ENCODE data around the gene RPEL1. TPM values are rescaled to one million over a fixed set of nuclear protein-coding genes. Genes with fewer than 3 reads are reported as not detected.
"Not testable (repeated sequence)": the region's sequence is repeated elsewhere in the genome, so short reads cannot be mapped to it uniquely, and the experiment has no call there.

Gene RPEL1
- total and polyA plus RNA-seq, 9 donors = not detected

- Histone ChIP-seq H3K4me3 (no peak overlapping the region), H3K27ac (no peak overlapping the region), H3K9me3 (no peaks in the 10 kb centered on the region), H3K4me1 (ENCODE audit: insufficient read depth) (no peaks in the 10 kb centered on the region), H3K36me3 (no peaks in the 10 kb centered on the region), H3K27me3 (no peaks in the 10 kb centered on the region)
- no peak for DNase-seq
- WGBS, 3 donors = 56 to 67% (median 62%) methylated on average over 2 of the region's 2 CpGs
- TF ChIP-seq POLR2A (IDR thresholded peaks at IDR 0.05) (no peak), EP300 (IDR thresholded peaks at IDR 0.05) (no peak)
- TF ChIP-seq, protein P1, sequence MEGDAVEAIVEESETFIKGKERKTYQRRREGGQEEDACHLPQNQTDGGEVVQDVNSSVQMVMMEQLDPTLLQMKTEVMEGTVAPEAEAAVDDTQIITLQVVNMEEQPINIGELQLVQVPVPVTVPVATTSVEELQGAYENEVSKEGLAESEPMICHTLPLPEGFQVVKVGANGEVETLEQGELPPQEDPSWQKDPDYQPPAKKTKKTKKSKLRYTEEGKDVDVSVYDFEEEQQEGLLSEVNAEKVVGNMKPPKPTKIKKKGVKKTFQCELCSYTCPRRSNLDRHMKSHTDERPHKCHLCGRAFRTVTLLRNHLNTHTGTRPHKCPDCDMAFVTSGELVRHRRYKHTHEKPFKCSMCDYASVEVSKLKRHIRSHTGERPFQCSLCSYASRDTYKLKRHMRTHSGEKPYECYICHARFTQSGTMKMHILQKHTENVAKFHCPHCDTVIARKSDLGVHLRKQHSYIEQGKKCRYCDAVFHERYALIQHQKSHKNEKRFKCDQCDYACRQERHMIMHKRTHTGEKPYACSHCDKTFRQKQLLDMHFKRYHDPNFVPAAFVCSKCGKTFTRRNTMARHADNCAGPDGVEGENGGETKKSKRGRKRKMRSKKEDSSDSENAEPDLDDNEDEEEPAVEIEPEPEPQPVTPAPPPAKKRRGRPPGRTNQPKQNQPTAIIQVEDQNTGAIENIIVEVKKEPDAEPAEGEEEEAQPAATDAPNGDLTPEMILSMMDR (IDR thresholded peaks at IDR 0.05) = no peak
- intact Hi-C loops (cut with DNase I) = no loop called here
Measured at GRCh38 chr10:103207141-103207540, 38.5 kb upstream of the RPEL1 start.

DNA sequence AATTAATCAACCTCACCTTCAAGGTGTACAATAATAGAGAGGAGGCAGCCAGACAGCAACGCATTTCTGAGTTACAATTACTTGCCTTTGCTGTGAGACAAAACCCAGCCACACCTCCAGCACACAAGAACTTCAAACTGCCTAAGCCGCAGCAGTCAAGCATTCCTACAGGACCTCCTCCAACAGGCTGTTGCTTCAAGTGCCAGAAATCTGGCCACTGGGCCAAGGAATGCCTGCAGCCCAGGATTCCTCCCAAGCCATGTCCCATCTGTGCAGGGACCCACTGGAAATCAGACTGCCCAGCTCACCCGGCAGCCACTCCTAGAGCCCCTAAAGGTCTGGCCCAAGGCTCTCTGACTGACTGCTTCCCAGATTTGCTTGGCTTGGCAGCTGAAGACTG lies 38.0 kb upstream of the RPEL1 start:
- 25 to 43% (median 33%) methylated on average over 3 of the region's 3 CpGs for WGBS, 3 donors
- H3K4me3 ChIP-seq; H3K9me3 ChIP-seq; H3K4me1 ChIP-seq (ENCODE audit: insufficient read depth); H3K27me3 ChIP-seq; DNase-seq; intact Hi-C loops (cut with DNase I); H3K27ac ChIP-seq; H3K36me3 ChIP-seq: not testable (repeated sequence)

- DNase-seq; H3K4me1 ChIP-seq (ENCODE audit: insufficient read depth); H3K9me3 ChIP-seq; H3K4me3 ChIP-seq; H3K27ac ChIP-seq; intact Hi-C loops (cut with DNase I); H3K27me3 ChIP-seq; H3K36me3 ChIP-seq: not testable (repeated sequence)
- 91 to 92% (median 91%) methylated on average over 4 of the region's 4 CpGs for WGBS, 3 donors
Measured at GRCh38 chr10:103210262-103210661, 35.4 kb upstream of the RPEL1 start.

GRCh38 chr10:103215601-103216000 lies 30.1 kb upstream of the RPEL1 start:
- Histone ChIP-seq H3K27me3 (no peaks in the 10 kb centered on the region), H3K9me3 (no peaks in the 10 kb centered on the region), H3K27ac (no peak overlapping the region), H3K4me1 (ENCODE audit: insufficient read depth) (no peaks in the 10 kb centered on the region), H3K36me3 (no peaks in the 10 kb centered on the region), H3K4me3 (no peak overlapping the region)
- intact Hi-C loops (cut with DNase I) = no loop called here
- no peak for TF ChIP-seq POLR2A (IDR thresholded peaks at IDR 0.05)
- no peak for TF ChIP-seq EP300 (IDR thresholded peaks at IDR 0.05)
- TF ChIP-seq, protein P1 (IDR thresholded peaks at IDR 0.05) = no peak
- WGBS, 3 donors = 80 to 85% (median 85%) methylated on average over 5 of the region's 5 CpGs
- DNase-seq = no peak

GRCh38 chr10:103216362-103216761 lies 29.3 kb upstream of the RPEL1 start:
- H3K9me3 ChIP-seq; H3K4me1 ChIP-seq (ENCODE audit: insufficient read depth); H3K4me3 ChIP-seq; intact Hi-C loops (cut with DNase I); H3K36me3 ChIP-seq; H3K27ac ChIP-seq; DNase-seq; H3K27me3 ChIP-seq: not testable (repeated sequence)
- 26 to 37% (median 35%) methylated on average over 4 of the region's 4 CpGs for WGBS, 3 donors

DNA sequence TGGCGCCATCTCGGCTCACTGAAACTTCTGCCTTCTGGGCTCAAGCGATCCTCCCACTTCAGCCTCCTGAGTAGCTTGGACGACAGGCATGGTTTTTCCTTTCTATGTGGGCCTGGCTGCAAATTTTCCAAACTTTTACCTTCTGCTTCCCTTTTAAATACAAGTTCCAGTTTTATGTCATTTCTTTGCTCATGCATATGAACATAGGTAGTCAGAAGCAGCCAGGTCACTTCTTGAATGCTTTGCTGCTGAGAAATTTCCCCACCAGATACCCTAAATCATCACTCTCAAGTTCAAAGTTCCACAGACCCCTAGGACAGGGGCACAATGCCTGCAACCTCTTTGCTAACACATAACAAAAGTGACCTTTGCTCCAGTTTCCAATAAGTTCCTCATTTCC lies 21.6 kb upstream of the RPEL1 start:
- 90 to 97% (median 95%) methylated on average over 4 of the region's 4 CpGs for WGBS, 3 donors
- H3K4me1 ChIP-seq (ENCODE audit: insufficient read depth) = no peaks in the 10 kb centered on the region
- TF ChIP-seq, protein P1 (IDR thresholded peaks at IDR 0.05) = no peak
- TF ChIP-seq POLR2A (IDR thresholded peaks at IDR 0.05) (no peak), EP300 (IDR thresholded peaks at IDR 0.05) (no peak)
- intact Hi-C loops (cut with DNase I) = no loop called here
- DNase-seq = no peak
- H3K36me3 ChIP-seq = no peaks in the 10 kb centered on the region
- no peak overlapping the region for H3K27ac ChIP-seq
- H3K9me3 ChIP-seq = peaks cover 0 to 4% of the 10 kb centered on the region in 2 donors
- H3K4me3 ChIP-seq = no peak overlapping the region
- no peaks in the 10 kb centered on the region for H3K27me3 ChIP-seq

DNA sequence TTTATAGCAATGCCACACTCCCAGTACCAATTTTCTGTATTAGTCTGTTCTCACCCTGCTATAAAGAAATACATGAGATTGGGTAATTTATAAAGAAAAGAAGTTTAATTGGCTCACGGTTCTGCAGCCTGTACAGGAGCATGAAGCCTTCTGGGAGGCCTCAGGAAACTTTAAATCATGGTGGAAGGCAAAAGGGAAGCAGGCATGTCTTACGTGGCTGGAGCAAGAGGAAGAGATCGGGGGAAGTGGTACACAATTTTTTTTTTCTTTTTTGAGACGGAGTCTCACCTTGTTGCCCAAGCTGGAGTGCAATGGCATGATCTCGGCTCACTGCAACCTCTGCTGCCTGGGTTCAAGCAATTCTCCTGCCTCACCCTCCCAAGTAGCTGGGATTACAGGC lies 21.0 kb upstream of the RPEL1 start:
- DNase-seq; H3K27me3 ChIP-seq; H3K4me1 ChIP-seq (ENCODE audit: insufficient read depth); H3K4me3 ChIP-seq; H3K36me3 ChIP-seq; intact Hi-C loops (cut with DNase I); H3K9me3 ChIP-seq; H3K27ac ChIP-seq: not testable (repeated sequence)
- WGBS, 3 donors = 82 to 88% (median 86%) methylated on average over 5 of the region's 5 CpGs
